ENCODE data around the gene WNT5A.

Gene WNT5A

GRCh38 chr3:55458181-55458790 is 28.8 kb downstream of the WNT5A start:
- Histone ChIP-seq H3K4me1 (ENCODE audit: control insufficient read depth, insufficient read depth, low read length) (no peaks in the 10 kb centered on the region), H3K36me3 (ENCODE audit: control insufficient read depth in 2 of 2, insufficient read depth in 1 of 2, low read length in 2 of 2) (no peaks in the 10 kb centered on the region), H3K27ac (ENCODE audit: extremely low read depth, low read depth, low read length) (no peak overlapping the region), H3K4me3 (ENCODE audit: low read depth, low read length) (no peak overlapping the region), H3K9me3 (ENCODE audit: control insufficient read depth, insufficient read depth, low read depth, low read length) (no peaks in the 10 kb centered on the region)
- ChIA-PET CTCF (interaction anchor here (0.6 to 1.1 kb wide), 2 partner anchors 440 to 882 kb away, joined by 3 to 4 read pairs; no protein-coding TSS in a partner anchor), POLR2A (no interaction called here)
- TF ChIP-seq ZNF610 (tag by site-specific recombination; IDR thresholded peaks at IDR 0.05; ENCODE audit: borderline replicate concordance) (no peak), ZNF449 (tag by site-specific recombination; IDR thresholded peaks at IDR 0.05) (no peak), ZNF660 (tag by site-specific recombination; IDR thresholded peaks at IDR 0.05) (no peak), ZNF362 (tag by site-specific recombination; IDR thresholded peaks at IDR 0.05) (no peak), SETDB1 (IDR thresholded peaks at IDR 0.05; ENCODE audit: insufficient read length, low read length) (no peak), ZNF529 (tag by site-specific recombination; IDR thresholded peaks at IDR 0.05; ENCODE audit: insufficient replicate concordance) (no peak), ZNF2 (tag by site-specific recombination; IDR thresholded peaks at IDR 0.05) (no peak), ZNF792 (tag by site-specific recombination; IDR thresholded peaks at IDR 0.05) (no peak), PRDM2 (tag by site-specific recombination; IDR thresholded peaks at IDR 0.05; ENCODE audit: borderline replicate concordance) (no peak), KLF9 (tag by site-specific recombination; IDR thresholded peaks at IDR 0.05; ENCODE audit: low read depth) (no peak), ZNF416 (tag by site-specific recombination; IDR thresholded peaks at IDR 0.05) (no peak)

- Histone ChIP-seq H3K27ac (ENCODE audit: extremely low read depth, low read depth, low read length) (no peak overlapping the region), H3K4me3 (ENCODE audit: low read depth, low read length) (no peak overlapping the region), H3K4me1 (ENCODE audit: control insufficient read depth, insufficient read depth, low read length) (no peaks in the 10 kb centered on the region), H3K36me3 (ENCODE audit: control insufficient read depth in 2 of 2, insufficient read depth in 1 of 2, low read length in 2 of 2) (no peaks in the 10 kb centered on the region), H3K9me3 (ENCODE audit: control insufficient read depth, insufficient read depth, low read depth, low read length) (no peaks in the 10 kb centered on the region)
- ChIA-PET POLR2A (no interaction called here), CTCF (no interaction called here)
- TF ChIP-seq ZNF211 (tag by site-specific recombination; IDR thresholded peaks at IDR 0.05; ENCODE audit: low read depth) (no peak), ZNF324 (tag by site-specific recombination; IDR thresholded peaks at IDR 0.05) (no peak), GLIS1 (tag by site-specific recombination; IDR thresholded peaks at IDR 0.05) (no peak), ZNF155 (tag by site-specific recombination; IDR thresholded peaks at IDR 0.05) (no peak), BCL6B (tag by site-specific recombination; IDR thresholded peaks at IDR 0.05) (no peak), ZNF510 (tag by site-specific recombination; IDR thresholded peaks at IDR 0.05; ENCODE audit: insufficient replicate concordance) (no peak), ZNF747 (tag by site-specific recombination; IDR thresholded peaks at IDR 0.05) (no peak)
Observed at GRCh38 chr3:55455915-55456314, 31.2 kb downstream of the WNT5A start.

Measured in HEK293 (cell line).